C4-2B (cell line): ENCODE data around the gene BMI1.

ENCODE experiments used
- H3K27ac ChIP-seq: fragments of 450-650 bp; 2 replicates; pipeline ENCODE4 v1.5.1; 2017
- ZFX ChIP-seq: fragments of 450-650 bp; IDR thresholded peaks from 2 replicates; pipeline ENCODE4 v1.6.1; 2017
- TF ChIP-seq, protein P1 (sequence below): fragments of 450-650 bp; conservative IDR thresholded peaks from 2 replicates; pipeline ENCODE4 v1.5.1; 2017; ENCODE audit warnings: mild to moderate bottlenecking

BMI1 gene

DNA sequence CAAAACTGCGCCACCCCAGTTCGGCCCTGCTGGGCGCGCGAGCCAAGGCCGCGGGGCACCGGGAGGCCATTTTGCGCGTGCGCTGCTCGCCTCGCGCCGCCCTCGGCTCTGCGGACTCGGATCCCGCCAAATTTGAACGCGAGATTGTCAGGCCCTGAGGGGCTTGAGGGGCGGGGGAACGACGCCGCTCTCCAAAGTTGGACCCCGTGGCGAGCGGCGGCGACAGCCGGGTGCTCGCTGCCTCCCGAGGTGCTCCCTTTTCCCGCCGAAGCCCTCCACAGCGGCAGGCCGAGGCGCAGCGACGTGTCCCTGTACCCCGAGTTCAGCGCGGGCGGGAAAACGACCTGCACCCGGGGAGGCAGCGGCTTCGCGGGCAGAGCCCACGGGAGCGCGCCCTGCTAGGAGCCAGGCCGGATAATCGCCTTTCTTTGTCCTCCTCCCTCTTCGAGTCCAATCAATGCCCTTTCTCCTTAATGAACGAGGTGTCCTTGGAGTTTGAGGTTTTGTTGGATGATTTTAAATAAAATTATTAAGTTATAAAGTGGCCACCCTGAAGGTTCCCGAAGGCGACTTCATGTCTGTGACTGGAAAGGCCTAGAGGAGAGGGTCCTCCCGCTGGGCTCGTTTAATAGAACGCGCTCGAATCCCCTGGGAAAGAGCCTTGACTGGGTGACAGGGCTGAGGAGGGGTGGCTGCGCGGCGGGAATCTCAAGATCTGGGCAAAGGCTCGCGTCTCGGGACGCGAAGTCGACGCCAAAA, 13.7 kb downstream of the BMI1 start:
- TF ChIP-seq, protein P1, sequence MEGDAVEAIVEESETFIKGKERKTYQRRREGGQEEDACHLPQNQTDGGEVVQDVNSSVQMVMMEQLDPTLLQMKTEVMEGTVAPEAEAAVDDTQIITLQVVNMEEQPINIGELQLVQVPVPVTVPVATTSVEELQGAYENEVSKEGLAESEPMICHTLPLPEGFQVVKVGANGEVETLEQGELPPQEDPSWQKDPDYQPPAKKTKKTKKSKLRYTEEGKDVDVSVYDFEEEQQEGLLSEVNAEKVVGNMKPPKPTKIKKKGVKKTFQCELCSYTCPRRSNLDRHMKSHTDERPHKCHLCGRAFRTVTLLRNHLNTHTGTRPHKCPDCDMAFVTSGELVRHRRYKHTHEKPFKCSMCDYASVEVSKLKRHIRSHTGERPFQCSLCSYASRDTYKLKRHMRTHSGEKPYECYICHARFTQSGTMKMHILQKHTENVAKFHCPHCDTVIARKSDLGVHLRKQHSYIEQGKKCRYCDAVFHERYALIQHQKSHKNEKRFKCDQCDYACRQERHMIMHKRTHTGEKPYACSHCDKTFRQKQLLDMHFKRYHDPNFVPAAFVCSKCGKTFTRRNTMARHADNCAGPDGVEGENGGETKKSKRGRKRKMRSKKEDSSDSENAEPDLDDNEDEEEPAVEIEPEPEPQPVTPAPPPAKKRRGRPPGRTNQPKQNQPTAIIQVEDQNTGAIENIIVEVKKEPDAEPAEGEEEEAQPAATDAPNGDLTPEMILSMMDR, result no peak
- TF ChIP-seq ZFX, result no peak
- no peak overlapping the region for H3K27ac ChIP-seq

DNA sequence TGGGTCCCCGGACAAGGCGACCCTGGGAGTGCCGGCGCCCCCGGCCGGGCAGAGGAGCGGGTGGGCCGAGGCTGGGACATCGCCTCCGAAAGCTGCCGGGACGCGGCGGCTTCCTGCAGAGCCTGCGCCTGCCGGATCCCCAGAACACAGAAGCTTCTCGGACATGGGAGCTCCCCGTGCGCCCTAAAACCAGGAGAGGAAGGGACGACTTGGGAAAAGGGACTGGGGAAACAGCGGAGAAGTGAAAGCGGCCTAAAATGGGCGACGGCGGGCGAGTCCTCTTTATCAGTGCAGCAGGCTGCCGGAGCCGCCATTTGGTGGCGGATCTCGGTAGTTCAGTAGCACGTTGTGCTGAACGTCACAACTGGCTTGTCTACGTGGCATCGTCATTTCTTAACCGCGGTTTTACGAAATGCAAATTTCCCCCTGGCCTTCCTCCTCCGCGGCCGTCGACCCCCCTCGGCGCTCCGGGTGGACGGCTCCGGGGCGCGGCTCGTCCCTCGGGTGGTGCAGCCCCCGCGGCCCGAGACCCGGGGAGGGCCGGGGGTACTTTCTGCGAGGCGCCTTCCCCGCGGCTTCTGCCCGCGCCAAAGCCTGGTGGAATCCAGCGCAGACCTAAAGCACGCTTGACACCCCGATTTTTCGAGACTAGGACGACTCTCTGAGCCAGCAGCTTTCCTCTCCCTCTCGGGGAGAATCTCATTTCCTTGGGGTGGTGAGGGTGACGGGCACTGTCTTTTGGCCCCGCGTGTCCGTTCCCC, 14.5 kb downstream of the BMI1 start:
- no peak overlapping the region for H3K27ac ChIP-seq
- TF ChIP-seq, protein P1, result no peak
- no peak for TF ChIP-seq ZFX

DNA sequence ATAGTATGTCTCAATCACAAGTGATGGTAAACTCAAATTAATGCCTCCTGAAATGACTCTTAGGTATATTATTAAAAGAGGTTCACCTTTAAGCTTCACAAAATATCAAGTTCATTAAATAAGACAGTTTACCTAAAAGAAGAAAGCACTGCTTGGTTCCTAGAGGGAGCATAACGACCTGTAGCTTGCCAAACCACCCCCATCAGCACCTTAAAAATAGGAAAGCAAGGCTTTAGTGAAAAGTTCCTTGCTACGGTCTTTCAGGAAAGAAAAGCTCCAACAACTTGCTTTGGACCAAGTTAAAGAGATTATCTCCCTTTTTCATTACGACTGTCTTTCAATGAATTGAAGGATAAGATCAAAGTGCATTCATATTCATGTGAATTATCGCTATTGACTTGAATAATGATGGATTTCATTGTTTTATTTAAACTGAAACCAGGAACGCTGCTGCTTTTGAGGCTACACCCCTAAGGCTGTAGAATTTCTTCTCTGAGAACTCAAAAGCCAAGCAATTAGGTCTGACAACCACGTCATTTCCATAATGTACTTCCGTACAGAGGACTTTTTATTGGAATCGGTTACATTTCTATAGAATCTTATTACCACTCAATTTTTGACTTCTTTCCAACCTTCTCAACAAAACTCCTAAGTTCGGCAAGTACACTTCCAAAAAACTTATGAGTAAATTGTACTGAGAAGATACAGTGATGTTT, 17.4 kb downstream of the BMI1 start:
- TF ChIP-seq ZFX, result no peak
- TF ChIP-seq, protein P1, result no peak
- H3K27ac ChIP-seq, result no peak overlapping the region

DNA sequence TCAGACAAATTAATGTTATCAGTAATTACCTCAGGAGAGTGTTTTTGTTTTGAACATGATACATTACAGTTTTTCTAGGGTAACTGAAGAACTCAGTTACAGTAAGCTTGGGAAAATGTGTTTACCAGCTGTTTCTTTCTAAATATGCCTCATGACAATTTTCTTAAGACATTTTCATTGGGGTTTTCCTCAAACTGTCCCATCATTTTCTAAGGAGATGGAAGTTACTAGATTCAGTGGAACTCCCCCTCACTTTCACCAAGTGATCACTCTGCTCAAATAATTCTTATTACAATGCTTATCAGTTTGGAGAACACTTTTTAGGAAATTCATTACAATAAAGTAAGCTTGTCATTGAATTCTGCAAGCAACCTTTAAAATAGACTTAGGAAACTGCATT, 18.0 kb downstream of the BMI1 start:
- TF ChIP-seq, protein P1, result no peak
- TF ChIP-seq ZFX, result no peak
- no peak overlapping the region for H3K27ac ChIP-seq

- peak overlapping the region; percentile 97 for H3K27ac ChIP-seq
- TF ChIP-seq, protein P1, result no peak
- no peak for TF ChIP-seq ZFX
Measured at GRCh38 chr10:22339761-22340328, 18.9 kb downstream of the BMI1 start.

- peak overlapping the region; percentile 97 for H3K27ac ChIP-seq
- peak; percentile 100 for TF ChIP-seq ZFX
- TF ChIP-seq, protein P1, result no peak
Measured at GRCh38 chr10:22340329-22341189, 19.7 kb downstream of the BMI1 start.
